PC-3 (cell line): ENCODE results near the gene LRRC8E. TPM values are rescaled to one million over a fixed set of nuclear protein-coding genes. Genes with fewer than 3 reads are reported as not detected.

ENCODE experiments used
- ATAC-seq: fragments of 200-7000 bp; cut with Tn5 transposase; 2 replicates; pipeline ENCODE4 v1.9.1; 2020; ENCODE audit warnings: mild to moderate bottlenecking, moderate library complexity
- BruUV-seq: library from RNA; stranded (reverse); fragments of 400-500 nt; replicated peaks from 2 replicates; lab custom pipeline; 2021; lab: Mats Ljungman, UMichigan
- CTCF ChIA-PET: fragments of 300-600 bp; sonication (Branson Sonifier 250); formaldehyde crosslinking; loops from one replicate; lab custom pipeline; 2022; ENCODE audit warnings: antibody characterized with exemption; lab: Charles Lee
- POLR2A ChIA-PET: fragments of 300-600 bp; sonication (Branson Sonifier 250); formaldehyde crosslinking; loops from one replicate; lab custom pipeline; 2022; ENCODE audit warnings: antibody characterized with exemption; ENCODE audit not compliant: unreplicated experiment; lab: Charles Lee
- DNase-seq: peaks from one replicate; pipeline ENCODE4 v3.0.0-alpha.2; 2015
- H2AFZ ChIP-seq: fragments of 300-600 bp; sonication (generic); 2 replicates; pipeline ENCODE4 v1.6.0; 2016; ENCODE audit warnings: antibody characterized with exemption, low read length
- H3F3A ChIP-seq: fragments of 300-600 bp; sonication (generic); one replicate; pipeline ENCODE4 v1.6.0; 2017; ENCODE audit warnings: antibody characterized with exemption, low read length, control low read depth, mild to moderate bottlenecking; ENCODE audit not compliant: unreplicated experiment
- H3K27ac ChIP-seq: fragments of 300-600 bp; sonication (generic); 2 replicates; pipeline ENCODE4 v1.5.1; 2016; ENCODE audit warnings: mild to moderate bottlenecking, low read length
- H3K27me3 ChIP-seq: fragments of 300-600 bp; sonication (generic); 2 replicates; pipeline ENCODE4 v1.6.1; 2016; ENCODE audit warnings: low read length, mixed read lengths
- H3K36me3 ChIP-seq: fragments of 300-600 bp; sonication (generic); 2 replicates; pipeline ENCODE4 v1.6.1; 2016; ENCODE audit warnings: low read depth, mixed run types, low read length, mixed read lengths
- H3K4me1 ChIP-seq: fragments of 300-600 bp; sonication (generic); 2 replicates; pipeline ENCODE4 v1.5.1; 2016; ENCODE audit warnings: low read length; ENCODE audit not compliant: insufficient read depth
- H3K4me2 ChIP-seq: fragments of 300-600 bp; sonication (generic); 2 replicates; pipeline ENCODE4 v1.6.0; 2016; ENCODE audit warnings: low read length
- H3K4me3 ChIP-seq: fragments of 300-600 bp; sonication (generic); 2 replicates; pipeline ENCODE4 v1.5.1; 2016; ENCODE audit warnings: mild to moderate bottlenecking, low read length, mixed read lengths
- H3K79me2 ChIP-seq: fragments of 300-600 bp; sonication (generic); 2 replicates; pipeline ENCODE4 v1.6.1; 2017; ENCODE audit warnings: low read length, mixed read lengths
- H3K9ac ChIP-seq: fragments of 300-600 bp; sonication (generic); 2 replicates; pipeline ENCODE4 v1.6.0; 2016; ENCODE audit warnings: mild to moderate bottlenecking, low read length
- H3K9me2 ChIP-seq: fragments of 300-600 bp; sonication (generic); replicated peaks from 2 replicates; pipeline ENCODE4 v1.6.1; 2016; ENCODE audit warnings: mixed run types, low read length, mixed read lengths
- H3K9me3 ChIP-seq: fragments of 300-600 bp; sonication (generic); 2 replicates; pipeline ENCODE4 v1.6.1; 2016; ENCODE audit warnings: low read length, mixed read lengths
- H4K20me1 ChIP-seq: fragments of 300-600 bp; sonication (generic); 2 replicates; pipeline ENCODE4 v1.6.1; 2016; ENCODE audit warnings: low read length, mixed read lengths
- EZH2 ChIP-seq: fragments of 300-600 bp; sonication (generic); IDR thresholded peaks from one replicate; pipeline ENCODE4 v1.6.1; 2017; ENCODE audit warnings: antibody characterized with exemption, mild to moderate bottlenecking, low read length; ENCODE audit not compliant: unreplicated experiment
- intact Hi-C: fragments of 100-400 bp; cut with micrococcal nuclease; formaldehyde crosslinking; loops from 2 replicates; pipeline ENCODE4 v1.9.0; 2023
- total RNA-seq: library from RNA; depleted of rRNA; stranded (reverse); fragments of >200 nt; gene quantifications from 2 replicates; pipeline ENCODE4 v1.2.3, GENCODE V29; 2014; rRNA removed

Gene LRRC8E
- total RNA-seq, 1 experiment from 2014 or later, result 30.8 TPM

DNA sequence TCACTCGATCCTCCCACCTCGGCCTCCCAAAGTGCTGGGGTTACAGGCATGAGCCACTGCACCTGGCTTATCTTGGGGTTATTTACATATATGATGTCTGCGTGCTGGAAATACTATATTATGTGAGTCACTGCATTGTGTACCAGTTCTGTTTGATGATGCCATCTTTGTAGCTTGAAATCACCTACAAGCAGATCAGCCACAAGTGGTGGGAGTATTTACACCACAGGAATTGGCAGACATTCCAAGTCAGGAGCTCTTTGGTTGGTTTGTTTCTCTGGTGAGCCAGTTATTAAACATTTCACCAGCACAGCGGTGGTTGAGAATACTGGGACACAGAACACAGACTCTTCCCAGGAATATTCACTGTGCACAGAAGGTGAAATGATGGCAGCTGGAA lies 59.6 kb downstream of the LRRC8E start:
- peaks cover 17% of the 10 kb centered on the region for H3K79me2 ChIP-seq
- ATAC-seq, result no peak
- H3K27me3 ChIP-seq, result no peaks in the 10 kb centered on the region
- no peak overlapping the region for H3K27ac ChIP-seq
- H3K4me3 ChIP-seq, result no peak overlapping the region
- no peaks in the 10 kb centered on the region for H3K36me3 ChIP-seq
- H3K9me3 ChIP-seq, result no peaks in the 10 kb centered on the region
- no peak overlapping the region for H2AFZ ChIP-seq
- CTCF ChIA-PET, result no interaction called here
- peak; percentile 72 for DNase-seq
- no peak overlapping the region for H3K9ac ChIP-seq
- intact Hi-C loops, result no loop called here
- no peaks in the 10 kb centered on the region for H3F3A ChIP-seq
- POLR2A ChIA-PET, result no interaction called here
- BruUV-seq, result no TSS peak
- TF ChIP-seq EZH2, result no peak
- H3K9me2 ChIP-seq, result no peaks in the 10 kb centered on the region
- peaks cover 7% of the 10 kb centered on the region for H3K4me1 ChIP-seq
- peaks cover 9% of the 10 kb centered on the region; the same call in 1 of the 2 replicates for H4K20me1 ChIP-seq
- H3K4me2 ChIP-seq, result no peak overlapping the region

Other genes with a start within 250 kb of the LRRC8E start
- not detected in 2 replicates for gene RETN, start 219.5 kb upstream of the LRRC8E start, total RNA-seq
- gene MCEMP1, start 211.4 kb upstream of the LRRC8E start, total RNA-seq, result not detected in 2 replicates
- gene TRAPPC5, start 207.7 kb upstream of the LRRC8E start, total RNA-seq, result 317 and 376 TPM in 2 replicates
- gene FCER2, start 186.4 kb upstream of the LRRC8E start, total RNA-seq, result not detected in 2 replicates
- gene CLEC4G, start 156.4 kb upstream of the LRRC8E start, total RNA-seq, result not detected in 2 replicates
- gene CD209, start 141.0 kb upstream of the LRRC8E start, total RNA-seq, result not detected in 2 replicates
- gene CLEC4M, start 125.3 kb upstream of the LRRC8E start, total RNA-seq, result not detected in 2 replicates
- 29.5 and 42.4 TPM in 2 replicates for gene EVI5L, start 58.3 kb upstream of the LRRC8E start, total RNA-seq
- 2.4 and 2.5 TPM in 2 replicates for gene PRR36, start 14.1 kb upstream of the LRRC8E start, total RNA-seq
- gene MAP2K7, start 15.4 kb downstream of the LRRC8E start, total RNA-seq, result 39.3 and 40.5 TPM in 2 replicates
- 10.5 and 15.5 TPM in 2 replicates for gene TGFBR3L, start 26.3 kb downstream of the LRRC8E start, total RNA-seq
- 40.1 and 61.7 TPM in 2 replicates for gene SNAPC2, start 31.8 kb downstream of the LRRC8E start, total RNA-seq
- 11.4 and 40.3 TPM in 2 replicates for gene CTXN1, start 37.6 kb downstream of the LRRC8E start, total RNA-seq
- 191 and 262 TPM in 2 replicates for gene TIMM44, start 55.2 kb downstream of the LRRC8E start, total RNA-seq
- gene ELAVL1, start 117.1 kb downstream of the LRRC8E start, total RNA-seq, result 87.2 and 111 TPM in 2 replicates
- gene CCL25, start 164.2 kb downstream of the LRRC8E start, total RNA-seq, result not detected in 2 replicates